ENCODE results near the gene B4GALT5.

DNA sequence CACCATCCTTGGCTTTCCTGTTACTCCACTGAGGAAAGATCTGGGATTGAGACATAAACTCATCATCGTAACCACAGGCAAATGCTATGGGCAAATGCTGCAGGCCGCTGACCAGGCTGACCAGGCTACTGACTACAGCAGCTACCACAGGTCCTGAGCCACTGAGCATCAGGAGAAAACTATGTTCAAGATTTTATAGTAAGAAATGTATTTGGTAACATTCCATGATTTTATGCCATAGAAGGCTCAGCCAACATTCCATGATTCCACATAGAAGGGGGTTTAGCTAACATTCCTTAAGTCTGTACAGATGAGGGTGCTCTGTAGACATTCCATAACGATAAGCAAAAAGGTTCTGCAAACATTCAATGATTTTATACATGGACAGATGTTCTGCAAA is 16.1 kb upstream of the B4GALT5 start:
- no peak for TF ChIP-seq EZH2 (IDR thresholded peaks at IDR 0.05)
- TF ChIP-seq POLR2AphosphoS5 (IDR thresholded peaks at IDR 0.05; ENCODE audit: borderline replicate concordance, low read depth, low read length): no peak
